NCI-H446 treated with DMSO at 0.1 percent for 48 hours (cell line): ENCODE measurements around the gene PHAX.
"Not testable (repeated sequence)": the region's sequence is repeated elsewhere in the genome, so short reads cannot be mapped to it uniquely, and the experiment has no call there.

Experiments
- DNase-seq: peaks from one replicate; lab custom pipeline; 2025; lab: John Stamatoyannopoulos, UW

PHAX gene

GRCh38 chr5:126603402-126603991, 2.8 kb downstream of the PHAX start:
- DNase-seq = no peak

DNA sequence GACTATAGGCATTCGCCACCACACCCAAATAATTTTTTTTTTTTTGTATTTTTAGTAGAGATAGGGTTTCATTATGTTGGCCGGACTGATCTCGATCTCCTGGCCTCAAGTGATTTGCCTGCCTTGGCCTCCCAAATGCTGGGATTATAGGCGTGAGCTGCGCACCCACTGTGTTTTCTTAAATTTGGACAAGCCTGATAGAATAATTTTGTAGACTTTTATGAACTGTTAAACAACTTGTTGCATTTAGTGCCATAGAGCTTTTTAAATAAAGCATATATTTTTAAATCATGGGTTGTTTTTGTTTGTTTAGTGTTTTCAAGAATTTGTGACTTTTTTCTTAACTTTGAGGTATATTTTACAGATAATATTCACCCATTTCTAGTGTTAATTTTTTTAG, 4.8 kb downstream of the PHAX start:
- no peak for DNase-seq

GRCh38 chr5:126610160-126610559, 9.4 kb downstream of the PHAX start:
- no peak for DNase-seq

GRCh38 chr5:126610616-126611015, 9.9 kb downstream of the PHAX start:
- no peak for DNase-seq

- DNase-seq = no peak
These were observed 13.3 kb downstream of the PHAX start for GRCh38 chr5:126613941-126614592.

DNA sequence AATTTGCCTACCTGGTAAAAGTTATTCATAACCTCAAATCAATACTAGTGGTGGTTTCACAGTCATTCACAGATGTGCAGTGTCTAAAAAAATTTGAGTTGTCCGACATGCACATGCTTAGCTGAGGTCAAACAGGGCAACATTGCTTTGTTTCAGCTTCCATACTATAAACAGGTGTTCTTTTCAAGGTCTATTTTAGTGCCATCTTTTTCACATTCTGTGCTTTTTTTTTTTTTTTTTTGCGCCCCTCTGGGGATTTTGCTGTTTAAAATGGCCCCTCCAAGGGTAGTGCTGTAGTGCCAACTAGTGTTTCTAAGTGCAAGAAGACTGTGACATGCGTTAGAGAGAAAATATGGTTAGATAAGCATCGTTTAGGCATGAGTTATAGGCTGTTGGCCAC, 14.5 kb downstream of the PHAX start:
- DNase-seq = no peak

GRCh38 chr5:126617603-126618002, 16.9 kb downstream of the PHAX start:
- DNase-seq = not testable (repeated sequence)

- DNase-seq = no peak
These were observed 19.0 kb downstream of the PHAX start for GRCh38 chr5:126619781-126620180.

GRCh38 chr5:126624534-126624933, 23.8 kb downstream of the PHAX start:
- DNase-seq = no peak

DNA sequence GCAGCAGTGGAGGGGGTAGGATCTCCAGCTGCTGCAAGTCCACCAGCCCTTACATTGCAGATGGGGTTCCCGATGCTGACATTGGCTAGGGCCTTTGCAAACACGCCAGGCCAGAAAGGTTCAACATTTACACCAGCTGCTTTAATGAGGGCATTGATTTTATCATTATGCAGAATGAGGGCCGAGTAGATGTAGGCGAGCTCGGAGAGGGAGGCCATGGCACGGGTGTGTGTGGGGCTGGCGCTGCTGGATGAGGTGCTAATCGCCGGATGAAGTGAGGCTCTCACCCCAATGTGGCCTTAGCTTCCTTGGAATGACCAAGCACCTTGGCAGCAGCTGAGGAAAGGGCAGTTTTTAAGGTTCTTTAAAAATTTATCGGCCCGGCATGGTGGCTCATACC, 27.4 kb downstream of the PHAX start:
- no peak for DNase-seq

DNA sequence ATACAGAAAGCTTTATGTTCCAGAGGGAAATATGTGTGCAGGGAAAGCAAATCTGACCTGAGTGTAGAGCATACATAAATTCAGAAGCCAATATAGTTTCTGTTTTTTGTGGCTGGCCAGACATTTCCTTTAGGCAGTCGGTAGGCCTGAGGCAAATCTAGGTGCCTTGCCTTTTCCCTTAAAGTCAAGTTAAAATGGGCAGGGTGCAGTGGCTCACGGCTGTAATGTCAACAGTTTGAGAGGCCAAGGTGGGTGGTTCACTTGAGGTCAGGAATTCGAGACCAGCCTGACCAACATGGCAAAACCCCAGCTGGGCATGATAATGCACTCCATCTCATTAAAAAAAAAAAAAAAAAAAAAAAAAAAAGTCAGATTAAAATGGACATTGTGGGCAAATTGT, 31.2 kb downstream of the PHAX start:
- DNase-seq = no peak

DNA sequence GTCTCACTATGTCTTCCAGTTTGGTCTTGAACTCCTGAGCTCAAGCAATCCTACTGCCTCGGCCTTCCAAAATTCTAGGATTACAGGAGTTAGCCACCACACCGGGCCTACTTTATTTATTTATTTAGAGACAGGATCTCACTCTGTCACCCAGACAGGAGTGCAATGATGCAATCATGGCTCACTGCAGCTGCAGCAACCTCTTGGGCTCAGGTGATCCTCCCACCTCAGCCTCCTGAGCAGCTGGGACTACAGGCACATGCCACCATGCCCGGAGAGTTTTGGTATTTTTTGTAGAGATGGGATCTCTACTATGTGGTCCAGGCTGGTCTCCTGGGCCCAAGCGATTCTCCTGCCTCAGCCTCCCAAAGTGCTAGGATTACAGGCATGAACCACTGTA, 32.8 kb downstream of the PHAX start:
- no peak for DNase-seq

- DNase-seq = no peak
These were observed 34.8 kb downstream of the PHAX start for GRCh38 chr5:126635585-126635984.

GRCh38 chr5:126636956-126637355, 36.2 kb downstream of the PHAX start:
- DNase-seq = no peak

- DNase-seq = no peak
These were observed 40.1 kb downstream of the PHAX start for GRCh38 chr5:126640866-126641265.

DNA sequence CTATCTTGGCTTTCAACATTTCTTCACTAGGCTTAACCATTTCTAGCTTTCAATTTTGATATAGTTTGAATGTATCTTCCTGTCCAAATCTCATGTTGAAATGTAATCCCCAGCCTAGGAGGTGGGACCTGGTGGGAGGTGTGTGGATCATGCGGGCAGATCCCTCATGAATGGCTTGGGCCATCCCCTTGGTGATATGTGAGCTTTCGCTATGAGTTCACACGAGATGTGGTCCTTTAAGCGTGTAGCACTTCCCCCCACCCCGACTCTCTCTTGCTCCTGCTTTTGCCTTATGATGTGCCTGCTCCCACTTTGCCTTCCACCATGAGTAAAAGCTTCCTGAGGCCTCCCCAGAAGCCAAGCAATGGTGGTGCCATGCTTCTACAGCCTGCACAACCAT, 40.6 kb downstream of the PHAX start:
- no peak for DNase-seq

DNA sequence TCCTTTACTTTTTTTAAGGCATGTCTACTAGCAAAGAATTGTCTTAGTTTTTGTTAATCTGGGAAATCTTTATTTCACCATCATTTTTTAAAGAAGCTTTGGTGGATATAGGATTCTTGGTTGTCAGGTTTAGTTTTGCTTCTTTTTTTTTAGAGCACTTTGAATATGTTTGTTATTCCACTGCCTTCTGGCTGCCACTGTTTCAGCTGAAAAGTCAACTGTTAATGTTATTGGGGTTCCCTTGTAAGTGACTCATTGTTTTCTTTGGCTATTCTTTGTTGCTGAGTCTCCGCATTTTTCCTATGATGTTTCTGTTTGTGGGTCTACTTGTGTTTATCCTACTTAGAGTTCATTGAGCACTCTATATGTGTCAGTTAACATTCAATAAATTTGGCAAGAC, 44.4 kb downstream of the PHAX start:
- no peak for DNase-seq

DNA sequence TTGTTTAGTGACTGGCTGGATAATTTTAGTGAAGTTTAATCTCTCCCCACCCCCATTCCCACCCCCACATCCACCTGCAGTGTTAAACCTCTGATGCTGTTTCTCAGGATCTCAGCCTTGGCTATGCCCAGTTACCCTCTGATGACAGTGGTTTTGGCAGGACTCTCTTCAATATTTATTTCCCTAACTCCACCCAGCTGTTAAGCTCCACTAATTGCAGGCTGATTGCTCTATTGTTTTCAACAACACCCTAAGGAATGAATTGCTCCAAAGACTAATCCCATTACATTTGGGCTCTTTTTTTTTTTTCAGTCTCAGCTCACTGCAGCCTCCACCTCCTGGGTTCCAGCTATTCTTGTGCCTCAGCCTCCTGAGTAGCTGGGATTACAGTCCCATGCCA, 46.3 kb downstream of the PHAX start:
- DNase-seq = no peak

- DNase-seq = no peak
These were observed 47.7 kb downstream of the PHAX start for GRCh38 chr5:126648471-126648870.

DNA sequence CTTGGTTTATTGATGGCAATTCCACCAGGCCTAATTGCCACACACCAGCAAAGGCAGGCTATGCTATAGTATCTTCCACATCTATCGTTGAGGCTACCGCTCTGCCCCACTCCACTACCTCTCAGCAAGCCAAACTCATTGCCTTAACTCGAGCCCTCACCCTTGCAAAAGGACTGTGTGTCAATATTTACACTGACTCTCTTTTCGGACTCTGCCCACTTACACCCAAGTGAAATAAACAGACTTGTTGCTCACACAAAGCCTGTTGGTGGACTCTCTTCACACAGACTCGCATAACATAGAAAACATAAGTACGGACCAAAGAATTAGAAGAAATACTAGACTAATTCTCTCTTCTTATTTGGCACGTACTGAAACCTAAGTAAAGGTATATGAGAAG, 48.3 kb downstream of the PHAX start:
- not testable (repeated sequence) for DNase-seq

- not testable (repeated sequence) for DNase-seq
These were observed 49.0 kb downstream of the PHAX start for GRCh38 chr5:126649709-126650108.

DNA sequence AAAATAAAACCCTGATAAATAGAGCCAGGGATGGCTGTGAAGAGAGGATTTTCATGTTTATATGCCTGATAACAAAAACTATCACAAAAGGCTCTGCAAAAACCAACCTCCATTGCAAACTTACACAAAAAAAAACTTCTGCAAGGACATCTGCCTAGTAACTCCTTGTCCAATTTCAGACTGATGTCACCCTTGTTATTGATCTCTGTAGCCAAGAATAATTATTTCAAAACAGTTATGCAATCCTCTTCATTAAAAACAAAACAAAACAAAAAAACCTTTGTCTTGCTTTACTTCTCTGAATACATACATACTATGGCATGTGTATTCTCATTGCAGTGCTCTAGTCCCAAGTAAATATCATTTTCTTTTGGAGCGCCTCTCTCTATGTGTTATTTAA, 49.7 kb downstream of the PHAX start:
- no peak for DNase-seq

- no peak for DNase-seq
These were observed 50.3 kb downstream of the PHAX start for GRCh38 chr5:126651013-126651577.
